HG02798 (cell line): ENCODE measurements around the gene KCNK5.

Experiments used
- ATAC-seq: cut with Tn5 transposase; IDR thresholded peaks from one replicate; pipeline ENCODE4 v1.9.1; 2021; ENCODE audit warnings: mild to moderate bottlenecking; ENCODE audit not compliant: unreplicated experiment, poor library complexity

KCNK5 gene

GRCh38 chr6:39200498-39201020 is 28.7 kb downstream of the KCNK5 start:
- no peak for ATAC-seq

GRCh38 chr6:39199976-39200375 is 29.3 kb downstream of the KCNK5 start:
- ATAC-seq, result no peak

DNA sequence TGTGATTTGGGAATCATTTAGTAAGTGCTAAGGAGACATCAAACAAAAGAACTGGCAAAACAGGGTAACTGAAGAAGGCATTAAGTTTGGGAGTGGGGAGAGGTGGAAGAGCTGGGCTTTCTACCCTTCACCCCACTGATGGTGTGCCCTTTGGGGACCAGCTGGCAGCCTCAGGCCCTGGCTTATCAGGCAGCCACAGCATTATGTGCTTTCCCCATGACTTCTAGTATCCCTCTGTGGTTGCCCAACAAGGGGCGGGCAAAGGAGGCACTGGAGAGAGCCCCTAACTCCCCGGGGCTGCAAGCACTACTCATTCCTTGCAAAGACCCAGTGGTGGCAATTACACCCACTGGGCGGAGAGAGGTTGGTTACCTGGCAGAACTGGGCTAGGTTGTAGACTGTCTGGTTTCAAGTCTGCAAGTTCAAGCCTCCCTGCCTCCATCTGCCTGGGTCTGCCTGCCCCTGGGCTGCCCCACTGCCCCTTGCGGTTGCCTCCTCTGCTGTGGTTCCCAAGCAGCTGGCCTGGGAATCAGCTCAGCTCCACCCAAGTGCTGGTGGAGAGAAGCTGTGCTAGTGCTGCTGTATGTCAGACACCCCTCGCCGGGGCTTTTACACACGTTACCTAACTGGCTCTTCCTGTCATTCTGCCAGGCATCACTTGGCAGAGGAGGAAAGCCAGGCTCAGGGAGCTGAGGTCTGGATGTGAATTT is 29.9 kb downstream of the KCNK5 start:
- ATAC-seq, result no peak

GRCh38 chr6:39198528-39198927 is 30.7 kb downstream of the KCNK5 start:
- no peak for ATAC-seq

- no peak for ATAC-seq
Observed at GRCh38 chr6:39197922-39198500, 31.3 kb downstream of the KCNK5 start.

DNA sequence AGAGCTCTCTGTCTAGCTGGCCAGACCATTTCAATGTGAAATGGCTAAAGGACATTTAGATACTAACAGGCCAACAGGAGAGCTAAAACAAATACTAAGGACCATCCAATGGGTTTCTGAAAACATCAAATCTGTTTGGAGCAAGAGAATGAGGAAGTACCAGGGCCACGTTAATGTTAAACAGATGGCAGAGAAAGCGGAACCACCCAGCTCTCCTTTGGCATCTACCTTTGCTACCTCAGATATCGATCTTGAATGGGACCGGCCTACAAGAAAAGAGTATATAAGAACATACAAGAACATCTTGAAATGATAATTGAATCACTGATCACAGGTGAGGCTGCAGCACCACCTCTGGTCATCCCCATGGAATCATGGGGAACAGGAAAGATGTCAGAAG is 31.8 kb downstream of the KCNK5 start:
- no peak for ATAC-seq

DNA sequence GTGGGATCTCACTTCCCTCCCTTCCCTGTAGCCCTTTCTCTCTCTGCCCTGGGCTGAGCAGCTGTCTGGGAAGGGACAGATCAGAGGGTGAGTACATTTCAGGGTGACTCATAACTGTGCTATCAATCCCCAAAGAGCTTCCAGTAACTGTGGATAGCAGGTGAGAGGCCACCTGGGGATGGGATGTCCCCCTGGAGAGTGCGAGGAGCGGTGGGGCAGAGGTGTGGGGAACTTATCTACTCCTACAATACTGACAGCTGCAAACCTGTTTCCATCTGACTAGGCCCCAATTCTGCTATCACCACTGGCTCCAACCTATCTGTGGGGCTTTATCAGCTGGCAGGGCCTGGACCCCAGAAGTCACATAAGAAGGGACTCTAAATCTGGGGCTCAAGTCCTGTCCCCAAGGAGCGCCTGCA is 32.6 kb downstream of the KCNK5 start:
- no peak for ATAC-seq

- no peak for ATAC-seq
Observed at GRCh38 chr6:39195792-39196385, 33.4 kb downstream of the KCNK5 start.

DNA sequence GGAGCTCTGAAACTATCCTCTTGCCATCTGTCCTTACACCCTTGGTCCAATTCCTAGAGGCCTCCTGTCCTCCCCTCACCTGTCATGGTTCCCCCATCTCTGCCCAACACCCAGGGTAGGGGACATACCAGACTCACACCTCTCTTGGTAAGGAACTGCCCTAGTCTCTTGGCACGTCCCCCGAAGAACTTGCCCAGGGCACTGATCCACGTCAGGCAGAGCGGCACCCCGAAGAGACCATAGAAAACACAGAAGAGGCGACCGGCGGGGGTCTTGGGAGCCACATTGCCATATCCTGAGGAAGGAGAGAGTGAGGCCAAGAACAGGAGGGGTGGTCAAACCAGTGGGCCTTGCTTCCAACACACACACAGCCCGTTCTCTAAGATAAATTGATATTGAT is 34.8 kb downstream of the KCNK5 start:
- ATAC-seq, result no peak

DNA sequence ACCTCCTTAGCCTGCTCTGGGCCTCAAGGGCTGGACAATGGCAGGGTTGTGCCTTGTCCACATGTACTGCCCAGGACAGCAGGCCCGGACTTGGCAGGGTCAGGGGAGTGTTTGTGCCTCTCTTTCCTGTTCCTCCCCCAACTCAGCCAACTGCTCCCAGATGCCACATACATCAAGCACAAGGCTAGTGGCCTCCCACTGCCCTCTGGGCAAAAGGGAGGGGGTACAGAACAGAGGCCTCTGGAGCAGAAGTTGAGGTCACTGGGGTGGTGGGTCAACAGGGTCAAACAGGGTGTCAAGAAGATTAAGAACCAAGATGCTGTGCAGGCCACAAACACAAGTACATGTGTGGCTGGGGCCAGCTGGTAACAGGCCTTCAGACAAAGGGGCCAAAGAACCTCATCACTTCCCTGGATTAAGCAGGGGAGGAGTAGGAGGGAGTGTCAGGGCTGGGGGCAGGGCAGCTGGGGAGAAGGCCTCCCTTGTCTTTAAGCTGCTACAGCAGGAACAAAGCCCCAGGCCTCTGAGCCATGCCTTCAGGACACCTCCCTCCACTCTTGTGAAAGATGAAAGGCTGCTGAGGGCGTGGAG is 36.0 kb downstream of the KCNK5 start:
- ATAC-seq, result no peak

DNA sequence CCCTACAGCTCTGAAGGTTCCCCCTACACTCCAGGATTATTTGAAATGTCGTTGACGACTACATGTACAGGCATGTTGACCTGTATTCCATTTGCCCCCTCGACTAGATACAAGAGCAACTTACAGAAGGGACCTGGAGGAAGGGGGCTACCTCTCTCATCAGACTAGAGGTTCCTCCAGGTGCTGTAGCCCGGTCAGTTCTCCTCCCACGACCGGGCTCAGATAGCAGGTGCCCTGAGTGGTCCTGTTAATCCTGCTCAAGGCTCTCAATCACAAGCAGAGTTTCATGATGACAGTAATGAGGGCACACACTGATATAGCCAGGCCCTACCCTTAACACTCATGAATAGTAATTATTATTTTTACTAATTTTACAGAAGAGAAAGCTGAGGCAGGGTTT is 36.5 kb downstream of the KCNK5 start:
- no peak for ATAC-seq

DNA sequence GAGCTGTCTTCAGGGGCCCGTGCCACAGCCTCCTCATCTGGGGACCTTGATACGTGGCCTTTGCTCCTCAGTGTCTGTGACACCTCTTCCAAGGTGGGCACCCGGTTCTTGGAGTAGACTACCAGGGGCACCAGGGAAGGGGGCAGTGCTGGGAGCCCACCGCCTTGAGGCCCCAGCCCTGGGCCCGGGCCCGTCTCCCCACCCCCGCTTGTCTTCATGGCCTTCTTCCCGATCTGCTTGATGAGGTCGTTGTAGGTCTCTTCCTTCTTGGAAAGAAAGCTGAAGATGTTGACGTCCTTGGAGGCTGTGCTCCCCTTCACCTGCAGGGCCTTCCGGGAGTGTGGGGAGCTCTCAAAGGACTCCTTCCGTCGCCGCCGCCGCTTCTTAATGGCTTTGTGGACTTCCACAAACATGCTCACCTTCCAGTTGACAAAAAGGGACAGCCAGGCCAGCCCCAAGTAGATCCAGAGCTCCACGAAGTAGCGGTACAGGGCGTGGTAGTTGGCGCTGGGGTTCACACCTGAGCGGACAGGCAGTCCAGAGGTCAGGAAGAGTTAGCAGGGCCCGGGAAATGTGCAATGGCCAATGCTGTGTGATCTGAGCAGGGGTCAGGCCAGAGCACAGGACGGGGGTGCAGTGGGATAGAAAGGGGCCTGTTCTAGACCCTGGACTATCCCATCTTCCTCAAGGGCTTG is 37.9 kb downstream of the KCNK5 start:
- ATAC-seq, result no peak

GRCh38 chr6:39190545-39191235 is 38.6 kb downstream of the KCNK5 start:
- ATAC-seq, result no peak

GRCh38 chr6:39189915-39190544 is 39.2 kb downstream of the KCNK5 start:
- ATAC-seq, result peak; percentile 67

DNA sequence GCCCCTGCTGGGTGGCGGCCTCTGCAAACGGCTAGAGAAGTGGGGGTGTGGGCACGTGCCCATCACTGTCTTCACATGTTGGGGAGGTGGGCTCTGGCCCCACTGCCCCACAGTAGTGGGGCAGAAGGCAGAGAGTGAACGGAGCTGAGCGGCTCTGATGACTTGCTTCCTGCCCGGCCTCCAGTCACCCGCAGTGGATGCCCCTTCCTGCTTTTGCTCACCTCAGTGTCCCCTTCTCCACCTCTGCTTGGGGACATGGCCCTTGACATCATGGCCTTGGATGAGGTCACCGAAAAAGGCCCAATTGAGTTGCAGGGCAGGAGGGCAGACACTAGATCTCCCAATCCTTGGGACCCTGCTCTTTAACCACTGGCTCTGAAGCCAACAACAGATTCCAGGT is 40.1 kb downstream of the KCNK5 start:
- ATAC-seq, result no peak

GRCh38 chr6:39188571-39188970 is 40.7 kb downstream of the KCNK5 start:
- no peak for ATAC-seq

GRCh38 chr6:39188098-39188450 is 41.2 kb downstream of the KCNK5 start:
- no peak for ATAC-seq

DNA sequence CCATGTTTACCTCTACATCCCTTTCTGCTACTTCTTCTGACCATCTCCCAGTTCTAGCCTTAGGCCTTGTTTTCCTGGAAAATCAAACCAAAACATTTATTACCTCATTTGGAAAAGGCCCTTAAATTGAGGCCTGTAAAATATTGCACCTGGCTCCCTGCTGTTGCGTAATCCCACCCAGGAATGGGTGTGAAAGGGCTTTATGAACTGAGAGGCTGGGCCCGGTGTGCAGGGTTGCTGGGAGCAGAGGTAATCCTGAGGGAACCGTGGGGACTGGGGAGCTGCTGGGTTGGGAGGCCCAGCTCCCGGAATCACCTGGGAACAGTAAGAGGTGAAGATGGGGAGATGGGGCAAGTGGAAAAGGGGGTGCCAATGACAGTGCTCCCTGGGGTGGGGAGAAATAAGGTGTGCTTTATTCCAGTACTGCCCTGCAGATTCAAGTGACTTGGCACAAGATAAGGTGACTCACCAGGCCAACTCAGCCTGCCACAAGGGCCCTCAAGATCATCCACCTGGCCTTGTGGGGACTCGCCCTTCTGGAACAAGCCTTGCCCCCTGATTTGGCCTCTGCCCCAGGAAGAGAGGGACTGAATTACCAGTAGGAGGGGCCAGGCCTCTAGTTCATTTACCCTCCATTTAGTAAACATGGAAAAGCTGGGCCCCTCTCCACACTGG is 44.2 kb downstream of the KCNK5 start:
- ATAC-seq, result no peak

DNA sequence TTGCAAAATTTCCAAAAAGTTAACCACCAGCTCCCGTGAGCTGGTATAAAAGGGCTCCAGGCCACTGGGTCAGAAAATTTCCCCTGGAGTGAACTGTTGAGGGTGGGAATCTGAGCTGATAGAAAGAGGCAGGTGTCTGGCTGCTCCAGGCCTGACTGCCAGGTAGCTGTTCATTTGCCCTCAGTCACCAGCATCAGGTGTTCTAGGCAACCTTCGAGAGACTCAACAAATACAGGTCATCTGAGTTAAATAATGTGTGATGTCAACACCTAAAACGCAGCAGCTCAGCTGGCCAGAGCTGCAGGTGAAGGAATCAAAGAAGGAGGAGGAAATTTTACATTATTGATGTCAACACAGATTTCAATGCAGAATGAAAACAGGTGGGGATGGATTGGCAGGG is 46.7 kb downstream of the KCNK5 start:
- ATAC-seq, result no peak
